GM10266 (cell line): ENCODE measurements around the gene TTYH3.

Experiments used
- DNase-seq: peaks from one replicate; pipeline ENCODE4 v3.0.0; 2012; ENCODE audit errors: extremely low spot score
- CTCF ChIP-seq: IDR thresholded peaks from 2 replicates; pipeline ENCODE4 v1.5.1; 2012; ENCODE audit warnings: mild to moderate bottlenecking, low read depth; ENCODE audit not compliant: control insufficient read depth, insufficient read depth; ENCODE audit errors: missing control alignments

Gene TTYH3

GRCh38 chr7:2612445-2613097, 19.2 kb upstream of the TTYH3 start:
- DNase-seq, result no peak
- TF ChIP-seq CTCF, result no peak

- TF ChIP-seq CTCF, result no peak
- no peak for DNase-seq
These were observed 18.5 kb upstream of the TTYH3 start for GRCh38 chr7:2613098-2613930.

GRCh38 chr7:2613931-2614600, 17.7 kb upstream of the TTYH3 start:
- DNase-seq, result no peak
- no peak for TF ChIP-seq CTCF

GRCh38 chr7:2614631-2615330, 17.0 kb upstream of the TTYH3 start:
- TF ChIP-seq CTCF, result no peak

GRCh38 chr7:2616387-2617324, 15.1 kb upstream of the TTYH3 start:
- DNase-seq, result no peak
- TF ChIP-seq CTCF, result no peak

More at GRCh38 chr7:2614631-2615330, 17.0 kb upstream of the TTYH3 start:
- DNase-seq, result no peak

- DNase-seq, result no peak
- TF ChIP-seq CTCF, result no peak
These were observed 14.4 kb upstream of the TTYH3 start for GRCh38 chr7:2617325-2617905.
